Epithelial cell of esophagus (primary cell): ENCODE results near the gene SNAPIN.
"Not testable (repeated sequence)": the region's sequence is repeated elsewhere in the genome, so short reads cannot be mapped to it uniquely, and the experiment has no call there.

ENCODE experiments used
- DNase-seq: peaks from one replicate; pipeline ENCODE4 v3.0.0; 2010; ENCODE audit warnings: low read depth
- H3K4me3 ChIP-seq: 2 replicates; pipeline ENCODE4 v1.5.1; 2011; ENCODE audit warnings: mild to moderate bottlenecking, low read length, control low read depth
- TF ChIP-seq, protein P1 (sequence below): IDR thresholded peaks from 2 replicates; pipeline ENCODE4 v1.5.1; 2011; ENCODE audit warnings: low read depth, mild to moderate bottlenecking, low read length, control low read depth, inconsistent platforms; ENCODE audit not compliant: insufficient read depth; ENCODE audit errors: missing control alignments

The SNAPIN gene

DNA sequence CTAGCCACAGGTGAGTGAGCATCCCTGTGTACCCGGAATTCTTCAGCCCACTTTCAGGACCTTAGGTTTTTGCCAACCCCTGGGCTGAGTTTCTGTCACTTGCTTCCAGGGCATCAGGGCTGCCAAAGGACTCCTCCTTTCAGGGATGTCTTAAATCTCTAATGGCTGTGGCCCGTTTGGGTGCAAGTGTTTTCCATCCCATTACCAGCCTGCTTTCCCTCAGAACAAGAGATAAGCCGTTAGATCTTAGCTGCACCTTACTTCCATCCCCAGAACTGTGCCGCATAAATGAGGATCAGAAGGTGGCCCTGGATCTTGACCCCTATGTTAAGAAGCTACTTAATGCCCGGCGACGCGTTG, 652 bp downstream of the SNAPIN start:
- H3K4me3 ChIP-seq, result peak overlapping the region; percentile 79
- TF ChIP-seq, protein P1, sequence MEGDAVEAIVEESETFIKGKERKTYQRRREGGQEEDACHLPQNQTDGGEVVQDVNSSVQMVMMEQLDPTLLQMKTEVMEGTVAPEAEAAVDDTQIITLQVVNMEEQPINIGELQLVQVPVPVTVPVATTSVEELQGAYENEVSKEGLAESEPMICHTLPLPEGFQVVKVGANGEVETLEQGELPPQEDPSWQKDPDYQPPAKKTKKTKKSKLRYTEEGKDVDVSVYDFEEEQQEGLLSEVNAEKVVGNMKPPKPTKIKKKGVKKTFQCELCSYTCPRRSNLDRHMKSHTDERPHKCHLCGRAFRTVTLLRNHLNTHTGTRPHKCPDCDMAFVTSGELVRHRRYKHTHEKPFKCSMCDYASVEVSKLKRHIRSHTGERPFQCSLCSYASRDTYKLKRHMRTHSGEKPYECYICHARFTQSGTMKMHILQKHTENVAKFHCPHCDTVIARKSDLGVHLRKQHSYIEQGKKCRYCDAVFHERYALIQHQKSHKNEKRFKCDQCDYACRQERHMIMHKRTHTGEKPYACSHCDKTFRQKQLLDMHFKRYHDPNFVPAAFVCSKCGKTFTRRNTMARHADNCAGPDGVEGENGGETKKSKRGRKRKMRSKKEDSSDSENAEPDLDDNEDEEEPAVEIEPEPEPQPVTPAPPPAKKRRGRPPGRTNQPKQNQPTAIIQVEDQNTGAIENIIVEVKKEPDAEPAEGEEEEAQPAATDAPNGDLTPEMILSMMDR, result no peak
- DNase-seq, result no peak

DNA sequence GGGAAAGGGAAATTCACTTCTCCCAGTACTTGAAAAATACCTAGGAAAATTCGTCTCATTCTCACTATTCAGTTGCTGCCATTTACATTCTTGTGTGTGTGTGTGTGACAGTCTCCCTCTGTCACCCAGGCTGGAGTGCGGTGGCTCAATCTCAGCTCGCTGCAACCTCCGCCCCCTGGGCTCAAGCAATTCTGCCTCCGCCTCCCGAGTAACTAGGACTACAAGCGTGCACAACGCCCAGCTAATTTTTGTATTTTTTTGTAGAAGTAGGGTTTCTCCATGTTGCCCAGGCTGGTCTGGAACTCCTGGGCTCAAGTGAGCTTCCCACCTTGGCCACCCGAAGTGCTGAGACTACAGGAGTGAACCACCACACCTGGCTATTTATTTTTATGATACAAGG, 1.2 kb downstream of the SNAPIN start:
- DNase-seq, result no peak
- TF ChIP-seq, protein P1, result no peak
- peak overlapping the region; percentile 79 for H3K4me3 ChIP-seq

DNA sequence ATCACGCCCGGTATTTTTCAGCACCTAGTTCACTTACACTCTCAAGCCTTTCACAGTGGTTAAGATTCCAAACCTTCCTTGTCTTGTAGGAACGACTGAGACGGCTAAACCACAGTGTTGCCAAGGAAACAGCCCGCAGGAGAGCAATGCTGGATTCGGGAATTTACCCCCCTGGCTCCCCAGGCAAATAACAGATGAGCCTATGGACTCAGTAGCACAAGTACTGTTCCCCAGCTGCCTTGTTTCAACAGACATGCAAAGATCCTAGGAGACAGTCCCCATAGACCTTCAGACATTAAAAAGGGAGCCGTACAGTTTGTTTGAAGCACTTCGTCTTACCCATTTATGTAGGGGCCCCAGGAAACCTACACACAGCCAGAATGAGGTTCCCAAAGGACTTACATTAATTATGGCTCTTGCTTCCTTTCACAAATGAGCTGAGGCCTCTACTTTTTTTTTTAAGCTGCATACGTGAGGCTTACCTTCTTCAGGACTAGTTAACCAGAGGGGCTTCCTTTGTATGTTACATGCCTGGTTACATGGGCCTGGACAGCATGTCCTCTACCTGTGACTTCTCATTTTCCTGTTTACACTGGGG, 2.7 kb downstream of the SNAPIN start:
- H3K4me3 ChIP-seq, result no peak overlapping the region
- no peak for DNase-seq
- TF ChIP-seq, protein P1, result no peak

DNA sequence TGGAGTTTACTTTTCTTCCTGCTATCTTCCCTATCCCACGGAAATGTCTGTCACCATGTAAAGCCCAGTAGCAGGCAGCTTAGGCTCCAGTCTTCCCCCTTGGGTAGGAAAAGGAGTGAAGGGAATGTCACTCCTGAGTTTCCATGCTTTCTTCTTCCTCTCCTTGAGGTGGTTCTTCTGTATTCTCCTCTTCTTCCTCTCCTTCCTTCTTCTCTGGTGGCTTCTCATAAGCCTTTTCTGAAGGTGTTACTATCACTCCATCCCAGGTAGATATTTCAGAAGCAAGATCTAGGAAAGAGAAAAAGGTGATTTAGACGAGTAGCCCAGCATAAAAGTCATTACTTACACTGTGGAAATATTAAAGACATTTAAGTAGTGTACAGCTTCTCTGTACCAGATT, 3.8 kb downstream of the SNAPIN start:
- DNase-seq, result no peak
- TF ChIP-seq, protein P1, result no peak
- no peak overlapping the region for H3K4me3 ChIP-seq

DNA sequence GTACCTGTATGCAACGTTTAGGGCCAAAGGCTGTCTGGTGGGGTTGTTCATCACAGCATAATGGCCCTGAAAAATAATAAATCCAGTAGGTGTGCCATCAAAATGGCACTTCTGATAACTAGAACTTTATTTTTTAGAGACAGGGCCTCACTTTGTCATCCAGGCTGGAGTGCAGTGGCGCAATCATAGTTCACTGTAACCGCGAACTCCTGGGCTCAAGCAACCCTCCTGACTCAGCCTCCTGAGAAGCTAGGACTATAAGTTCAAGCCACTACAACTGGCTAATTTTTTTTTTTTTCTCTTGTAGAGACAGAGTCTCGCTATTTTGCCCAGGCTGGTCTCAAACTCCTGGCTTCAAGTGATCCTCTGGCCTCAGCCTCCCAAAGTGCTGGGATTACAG, 4.7 kb downstream of the SNAPIN start:
- peak; percentile 22 for DNase-seq
- TF ChIP-seq, protein P1, result no peak
- H3K4me3 ChIP-seq, result no peak overlapping the region

DNA sequence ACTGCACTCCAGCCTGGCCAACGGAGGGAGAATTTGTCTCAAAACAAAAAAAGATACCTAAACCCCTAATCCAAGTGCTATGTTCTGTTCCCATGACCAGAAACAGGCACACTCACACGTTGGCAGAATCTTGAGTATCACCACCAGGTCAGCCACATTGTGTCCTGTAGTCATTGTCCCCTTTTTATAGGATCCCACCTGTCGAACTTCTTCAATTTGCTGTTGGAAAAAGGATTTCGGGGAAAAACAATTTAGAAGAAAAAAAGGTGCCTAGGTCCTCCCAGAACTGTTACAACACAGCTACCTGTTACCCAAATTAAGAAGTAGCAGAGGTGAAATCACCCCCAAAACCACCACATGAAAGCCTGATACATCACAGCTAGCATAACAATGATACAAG, 8.9 kb downstream of the SNAPIN start:
- TF ChIP-seq, protein P1, result no peak
- DNase-seq, result no peak
- H3K4me3 ChIP-seq, result no peak overlapping the region

DNA sequence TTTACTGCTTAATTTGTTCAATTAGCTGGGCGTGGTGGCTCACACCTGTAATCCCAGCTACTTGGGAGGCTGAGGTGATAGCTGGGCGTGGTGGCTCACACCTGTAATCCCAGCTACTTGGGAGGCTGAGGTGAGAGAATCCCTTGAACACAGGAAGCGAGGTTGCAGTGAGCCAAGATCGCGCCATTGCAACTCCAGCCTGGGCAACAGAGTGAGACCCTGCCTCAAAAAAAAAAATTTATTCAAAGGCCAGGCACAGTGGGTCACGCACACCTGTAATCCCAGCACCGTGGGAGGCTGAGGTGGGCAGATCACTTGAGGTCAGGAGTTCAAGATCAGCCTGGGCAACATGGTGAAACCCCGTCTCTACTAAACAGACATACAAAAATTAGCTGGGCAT, 10.2 kb downstream of the SNAPIN start:
- DNase-seq, H3K4me3 ChIP-seq: not testable (repeated sequence)
